Stimulated activated naive CD8-positive, alpha-beta T cell treated with anti-CD3 and anti-CD28 coated beads, Interleukin-15, amount 100 ng/mL, for 72 hours (primary cell): Measurements from ENCODE around the gene C5AR2.
"Not testable (repeated sequence)": the region's sequence is repeated elsewhere in the genome, so short reads cannot be mapped to it uniquely, and the experiment has no call there.

Experiments
- ATAC-seq: fragments of 150-1000 bp; cut with Tn5 transposase; 2 replicates; pipeline ENCODE4 v1.10.0; 2021; ENCODE audit warnings: mild to moderate bottlenecking, moderate library complexity
- DNase-seq, 2 donors: peaks; one replicate each; pipeline ENCODE4 v3.0.0; 2021 to 2022
- H3K27ac Mint-ChIP-seq, 2 donors: one replicate each; pipeline ENCODE4 v1.8.0; 2022; ENCODE audit warnings: mild to moderate bottlenecking in 2 of 2, mixed read lengths in 2 of 2, moderate library complexity in 2 of 2
- H3K27me3 Mint-ChIP-seq: one replicate; pipeline ENCODE4 v1.8.0; 2022; ENCODE audit warnings: mixed read lengths
- H3K4me1 Mint-ChIP-seq: one replicate; pipeline ENCODE4 v1.8.0; 2022; ENCODE audit warnings: mild to moderate bottlenecking, mixed read lengths
- H3K4me3 Mint-ChIP-seq, 2 donors: one replicate each; pipeline ENCODE4 v1.8.0; 2022; ENCODE audit warnings: mild to moderate bottlenecking in 2 of 2, mixed read lengths in 2 of 2, moderate library complexity in 1 of 2
- H3K9me3 Mint-ChIP-seq, 2 donors: one replicate each; pipeline ENCODE4 v1.8.0; 2022; ENCODE audit warnings: mixed read lengths in 2 of 2

Gene C5AR2

GRCh38 chr19:47343194-47343802, 11.3 kb downstream of the C5AR2 start:
- H3K9me3 Mint-ChIP-seq: no peaks in the 10 kb centered on the region
- H3K4me3 Mint-ChIP-seq: no peak overlapping the region

GRCh38 chr19:47344425-47344824, 12.4 kb downstream of the C5AR2 start:
- H3K27ac Mint-ChIP-seq: no peak overlapping the region
- DNase-seq: no peak
- ATAC-seq: no peak
- H3K4me1 Mint-ChIP-seq: peaks cover 13% of the 10 kb centered on the region
- no peak overlapping the region for H3K4me3 Mint-ChIP-seq
- H3K27me3 Mint-ChIP-seq: no peaks in the 10 kb centered on the region
- H3K9me3 Mint-ChIP-seq: no peaks in the 10 kb centered on the region

More at GRCh38 chr19:47343194-47343802, 11.3 kb downstream of the C5AR2 start:
- Mint-ChIP-seq H3K4me1 (peaks cover 1% of the 10 kb centered on the region), H3K27ac (no peak overlapping the region), H3K27me3 (no peaks in the 10 kb centered on the region)
- DNase-seq (no peak), ATAC-seq (no peak)

GRCh38 chr19:47346024-47346423, 14.0 kb downstream of the C5AR2 start:
- H3K27ac Mint-ChIP-seq, H3K4me3 Mint-ChIP-seq, H3K27me3 Mint-ChIP-seq, DNase-seq, ATAC-seq, H3K9me3 Mint-ChIP-seq: not testable (repeated sequence)
- H3K4me1 Mint-ChIP-seq: peaks cover 29% of the 10 kb centered on the region

GRCh38 chr19:47348819-47349795, 17.1 kb downstream of the C5AR2 start, which contains the start of gene DHX34:
DHX34 (plus strand) TSS chr19:47349315; CDS start chr19:47353031, 3,716 bp downstream.
- no peaks in the 10 kb centered on the region for H3K27me3 Mint-ChIP-seq
- H3K4me3 Mint-ChIP-seq: peak within 1 kb of the TSS; percentile 90 to 95
- DNase-seq (peak; percentile 99 to 100), ATAC-seq (peak; percentile 99)
- peaks cover 52% of the 10 kb centered on the region for H3K4me1 Mint-ChIP-seq
- peak within 1 kb of the TSS; percentile 95 to 97 for H3K27ac Mint-ChIP-seq
- no peaks in the 10 kb centered on the region for H3K9me3 Mint-ChIP-seq

GRCh38 chr19:47350630-47351029, 18.7 kb downstream of the C5AR2 start:
- Mint-ChIP-seq H3K27me3 (no peaks in the 10 kb centered on the region), H3K4me3 (peak overlapping the region; percentile 54 to 90), H3K4me1 (peaks cover 60% of the 10 kb centered on the region), H3K9me3 (no peaks in the 10 kb centered on the region), H3K27ac (no peak overlapping the region)
- DNase-seq: no peak
- no peak for ATAC-seq

- no peak overlapping the region for H3K27ac Mint-ChIP-seq
- no peaks in the 10 kb centered on the region for H3K27me3 Mint-ChIP-seq
- DNase-seq (no peak), ATAC-seq (no peak)
- H3K4me1 Mint-ChIP-seq: peaks cover 60% of the 10 kb centered on the region
- no peaks in the 10 kb centered on the region for H3K9me3 Mint-ChIP-seq
- H3K4me3 Mint-ChIP-seq: no peak overlapping the region
Observed at GRCh38 chr19:47351548-47351947, 19.6 kb downstream of the C5AR2 start.

GRCh38 chr19:47352095-47352494, 20.1 kb downstream of the C5AR2 start:
- H3K27me3 Mint-ChIP-seq: no peaks in the 10 kb centered on the region
- no peaks in the 10 kb centered on the region for H3K9me3 Mint-ChIP-seq
- DNase-seq (no peak), ATAC-seq (no peak)
- no peak overlapping the region for H3K27ac Mint-ChIP-seq
- no peak overlapping the region for H3K4me3 Mint-ChIP-seq
- H3K4me1 Mint-ChIP-seq: peaks cover 60% of the 10 kb centered on the region

GRCh38 chr19:47353307-47353712, 21.3 kb downstream of the C5AR2 start:
- Mint-ChIP-seq H3K27ac (no peak overlapping the region), H3K9me3 (no peaks in the 10 kb centered on the region), H3K27me3 (no peaks in the 10 kb centered on the region), H3K4me1 (peaks cover 59% of the 10 kb centered on the region), H3K4me3 (no peak overlapping the region)
- no peak for DNase-seq
- no peak for ATAC-seq

- DNase-seq: no peak
- Mint-ChIP-seq H3K27ac (no peak overlapping the region), H3K4me1 (peaks cover 24% of the 10 kb centered on the region), H3K4me3 (no peak overlapping the region), H3K9me3 (no peaks in the 10 kb centered on the region), H3K27me3 (no peaks in the 10 kb centered on the region)
- no peak for ATAC-seq
Observed at GRCh38 chr19:47356900-47357299, 24.9 kb downstream of the C5AR2 start.

- Mint-ChIP-seq H3K9me3 (no peaks in the 10 kb centered on the region), H3K27me3 (no peaks in the 10 kb centered on the region), H3K4me3 (no peak overlapping the region), H3K4me1 (peaks cover 13% of the 10 kb centered on the region), H3K27ac (peak overlapping the region in 1 of 2 donors; percentile 25)
- no peak for DNase-seq
- ATAC-seq: no peak
Observed at GRCh38 chr19:47357788-47358680, 26.1 kb downstream of the C5AR2 start.

- Mint-ChIP-seq H3K4me1 (peaks cover 8% of the 10 kb centered on the region), H3K27ac (no peak overlapping the region), H3K4me3 (no peak overlapping the region), H3K27me3 (no peaks in the 10 kb centered on the region), H3K9me3 (no peaks in the 10 kb centered on the region)
- ATAC-seq: no peak
- no peak for DNase-seq
Observed at GRCh38 chr19:47358936-47359335, 27.0 kb downstream of the C5AR2 start.

- Mint-ChIP-seq H3K4me1 (no peaks in the 10 kb centered on the region), H3K27ac (no peak overlapping the region), H3K4me3 (no peak overlapping the region), H3K27me3 (no peaks in the 10 kb centered on the region), H3K9me3 (no peaks in the 10 kb centered on the region)
- ATAC-seq: no peak
- no peak for DNase-seq
Observed at GRCh38 chr19:47362321-47362720, 30.3 kb downstream of the C5AR2 start.

- ATAC-seq (no peak), DNase-seq (no peak)
- Mint-ChIP-seq H3K27me3 (no peaks in the 10 kb centered on the region), H3K27ac (no peak overlapping the region), H3K4me3 (no peak overlapping the region), H3K9me3 (no peaks in the 10 kb centered on the region), H3K4me1 (no peaks in the 10 kb centered on the region)
Observed at GRCh38 chr19:47363758-47364531, 32.0 kb downstream of the C5AR2 start.

- ATAC-seq, H3K4me3 Mint-ChIP-seq, H3K4me1 Mint-ChIP-seq, H3K27ac Mint-ChIP-seq, DNase-seq, H3K9me3 Mint-ChIP-seq, H3K27me3 Mint-ChIP-seq: not testable (repeated sequence)
Observed at GRCh38 chr19:47365455-47365854, 33.5 kb downstream of the C5AR2 start.
